MCF 10A (cell line): Measurements from ENCODE around the gene DGKD. TPM values are rescaled to one million over a fixed set of nuclear protein-coding genes. Genes with fewer than 3 reads are reported as not detected.

Experiments used
- BruUV-seq: library from RNA; stranded (reverse); fragments of 400-500 nt; replicated peaks from 2 replicates; lab custom pipeline; 2021; lab: Mats Ljungman, UMichigan
- CTCF ChIA-PET: fragments of 300-600 bp; sonication (Branson Sonifier 250); formaldehyde crosslinking; extraction: SDS; loops from one replicate; lab custom pipeline; 2021; ENCODE audit warnings: antibody characterized with exemption, inconsistent platforms; lab: Yijun Ruan, JAX
- POLR2A ChIA-PET: fragments of 300-600, 350-650 bp; sonication (Branson Sonifier 250); formaldehyde crosslinking; extraction: SDS; loops from one replicate; lab custom pipeline; 2020; ENCODE audit warnings: antibody characterized with exemption, inconsistent platforms; lab: Yijun Ruan, JAX
- DNase-seq: peaks from one replicate; pipeline ENCODE4 v3.0.0-alpha.2; 2018; ENCODE audit not compliant: unreplicated experiment
- H3K27ac Mint-ChIP-seq: one replicate; pipeline ENCODE4 v1.8.0; 2022; ENCODE audit warnings: mild to moderate bottlenecking, low read depth, mixed read lengths; ENCODE audit not compliant: unreplicated experiment
- H3K27me3 Mint-ChIP-seq: one replicate; pipeline ENCODE4 v1.8.0; 2022; ENCODE audit warnings: mixed read lengths; ENCODE audit not compliant: insufficient read depth, unreplicated experiment
- H3K36me3 Mint-ChIP-seq: one replicate; pipeline ENCODE4 v1.8.0; 2022; ENCODE audit warnings: mild to moderate bottlenecking, moderate library complexity, mixed read lengths; ENCODE audit not compliant: insufficient read depth, unreplicated experiment
- H3K4me1 Mint-ChIP-seq: one replicate; pipeline ENCODE4 v1.8.0; 2022; ENCODE audit warnings: mixed read lengths; ENCODE audit not compliant: insufficient read depth, unreplicated experiment
- H3K4me3 Mint-ChIP-seq: one replicate; pipeline ENCODE4 v1.8.0; 2022; ENCODE audit warnings: mild to moderate bottlenecking, moderate library complexity, mixed read lengths; ENCODE audit not compliant: unreplicated experiment
- H3K9me3 Mint-ChIP-seq: one replicate; pipeline ENCODE4 v1.8.0; 2022; ENCODE audit warnings: mixed read lengths; ENCODE audit not compliant: unreplicated experiment
- intact Hi-C: fragments of 100-400 bp; cut with micrococcal nuclease; formaldehyde crosslinking; loops from 2 replicates; pipeline ENCODE4 v1.14.1; 2022
- total RNA-seq: library from RNA; stranded (reverse); gene quantifications from 2 replicates; pipeline ENCODE4 v1.2.3, GENCODE V29; 2022
- TF ChIP-seq, protein P1 (sequence below): fragments of 200-600 bp; IDR thresholded peaks from one replicate; pipeline ENCODE4 v1.8.0; 2022; ENCODE audit warnings: antibody characterized with exemption, mild to moderate bottlenecking; ENCODE audit not compliant: unreplicated experiment

The DGKD gene
- total RNA-seq, 1 experiment from 2014 or later: 59.1 TPM

DNA sequence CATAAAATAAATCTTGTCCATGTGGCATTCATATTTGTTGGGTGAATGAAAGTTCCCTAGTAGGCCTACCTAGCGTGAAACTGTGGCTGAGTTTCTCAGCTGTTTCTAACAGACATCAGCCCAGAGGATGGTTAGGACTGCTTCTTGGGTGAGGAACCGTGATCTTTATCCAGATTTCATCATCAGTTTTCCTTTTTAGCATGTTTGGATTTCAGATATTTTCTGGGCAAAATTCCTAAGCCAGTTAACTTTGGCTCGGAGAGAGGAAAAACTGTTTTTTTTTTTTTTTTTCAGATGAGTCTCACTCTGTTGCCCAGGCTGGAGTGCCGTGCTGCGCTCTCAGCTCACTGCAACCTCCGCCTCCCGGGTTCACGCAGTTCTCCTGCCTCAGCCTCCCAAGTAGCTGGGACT is 53.5 kb downstream of the DGKD start:
- DNase-seq: no peak
- no peak overlapping the region for H3K27ac Mint-ChIP-seq
- H3K27me3 Mint-ChIP-seq: no peaks in the 10 kb centered on the region
- TF ChIP-seq, protein P1, sequence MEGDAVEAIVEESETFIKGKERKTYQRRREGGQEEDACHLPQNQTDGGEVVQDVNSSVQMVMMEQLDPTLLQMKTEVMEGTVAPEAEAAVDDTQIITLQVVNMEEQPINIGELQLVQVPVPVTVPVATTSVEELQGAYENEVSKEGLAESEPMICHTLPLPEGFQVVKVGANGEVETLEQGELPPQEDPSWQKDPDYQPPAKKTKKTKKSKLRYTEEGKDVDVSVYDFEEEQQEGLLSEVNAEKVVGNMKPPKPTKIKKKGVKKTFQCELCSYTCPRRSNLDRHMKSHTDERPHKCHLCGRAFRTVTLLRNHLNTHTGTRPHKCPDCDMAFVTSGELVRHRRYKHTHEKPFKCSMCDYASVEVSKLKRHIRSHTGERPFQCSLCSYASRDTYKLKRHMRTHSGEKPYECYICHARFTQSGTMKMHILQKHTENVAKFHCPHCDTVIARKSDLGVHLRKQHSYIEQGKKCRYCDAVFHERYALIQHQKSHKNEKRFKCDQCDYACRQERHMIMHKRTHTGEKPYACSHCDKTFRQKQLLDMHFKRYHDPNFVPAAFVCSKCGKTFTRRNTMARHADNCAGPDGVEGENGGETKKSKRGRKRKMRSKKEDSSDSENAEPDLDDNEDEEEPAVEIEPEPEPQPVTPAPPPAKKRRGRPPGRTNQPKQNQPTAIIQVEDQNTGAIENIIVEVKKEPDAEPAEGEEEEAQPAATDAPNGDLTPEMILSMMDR: no peak
- H3K4me1 Mint-ChIP-seq: peaks cover 6% of the 10 kb centered on the region
- intact Hi-C loops: no loop called here
- CTCF ChIA-PET: interaction anchor here (0.9 to 9.5 kb wide), 2 partner anchors 36 to 59 kb away, joined by 3 to 223 read pairs; no protein-coding TSS in a partner anchor
- no TSS peak for BruUV-seq
- POLR2A ChIA-PET: interaction anchor here (0.5 to 1.3 kb wide), 3 partner anchors 12 to 21 kb away, joined by 3 to 4 read pairs (median 3); no protein-coding TSS in a partner anchor
- peaks cover 12% of the 10 kb centered on the region for H3K9me3 Mint-ChIP-seq
- H3K36me3 Mint-ChIP-seq: peaks cover 20% of the 10 kb centered on the region
- no peak overlapping the region for H3K4me3 Mint-ChIP-seq

DNA sequence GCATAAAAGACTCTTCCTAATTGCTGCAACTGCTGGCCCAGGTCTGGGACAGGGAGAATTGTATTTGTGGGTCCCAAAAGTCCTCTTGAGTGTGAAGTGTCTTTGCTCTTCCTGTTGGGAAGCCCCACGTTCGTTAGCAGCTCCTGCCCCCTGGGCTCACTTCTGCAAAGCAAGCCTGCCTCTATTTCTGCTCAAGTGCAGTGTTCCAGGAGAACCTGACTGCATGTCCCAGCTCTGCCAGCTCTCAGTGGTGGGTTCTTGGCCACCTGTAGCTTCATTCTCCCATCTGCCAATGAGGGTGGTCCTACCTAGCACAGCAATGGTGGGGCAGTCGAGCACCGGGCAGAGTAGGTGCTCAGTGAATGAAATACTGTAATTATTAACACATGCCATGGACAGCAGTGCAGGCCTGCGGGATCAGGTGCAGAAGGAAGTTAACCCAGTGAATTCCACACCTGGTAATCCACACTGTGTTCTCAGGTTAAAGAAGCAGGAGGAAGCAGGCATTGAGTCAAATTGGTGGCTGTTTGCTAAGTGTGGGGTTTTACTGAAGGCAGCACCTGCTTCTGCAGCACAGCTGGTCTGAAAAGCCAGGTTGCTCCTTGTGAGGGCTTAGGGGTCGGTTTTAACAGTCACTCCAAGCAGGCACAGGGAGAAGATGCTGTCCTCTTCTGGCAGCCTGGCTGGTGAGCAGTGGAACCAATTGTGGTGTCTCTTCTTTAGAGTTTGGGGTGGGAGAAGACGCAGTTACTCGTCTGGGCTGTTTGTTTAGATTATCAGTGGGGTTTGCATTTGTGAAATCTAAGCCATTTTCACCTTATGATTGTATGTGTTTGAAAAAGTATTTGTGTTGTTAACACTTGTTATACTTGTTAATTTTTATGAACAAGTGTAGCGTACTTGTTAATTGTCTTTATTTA is 54.3 kb downstream of the DGKD start:
- H3K4me1 Mint-ChIP-seq: peaks cover 14% of the 10 kb centered on the region
- BruUV-seq: no TSS peak
- POLR2A ChIA-PET: interaction anchor here (0.5 kb wide), 1 partner anchor 14 kb away, joined by 4 read pairs; no protein-coding TSS in a partner anchor
- no peak overlapping the region for H3K4me3 Mint-ChIP-seq
- no peak overlapping the region for H3K27ac Mint-ChIP-seq
- no peak for DNase-seq
- H3K9me3 Mint-ChIP-seq: peaks cover 17% of the 10 kb centered on the region
- CTCF ChIA-PET: interaction anchor here (9.5 kb wide), 1 partner anchor 36 kb away, joined by 223 read pairs; no protein-coding TSS in a partner anchor
- intact Hi-C loops: no loop called here
- no peaks in the 10 kb centered on the region for H3K27me3 Mint-ChIP-seq
- H3K36me3 Mint-ChIP-seq: peaks cover 17% of the 10 kb centered on the region
- TF ChIP-seq, protein P1: no peak

DNA sequence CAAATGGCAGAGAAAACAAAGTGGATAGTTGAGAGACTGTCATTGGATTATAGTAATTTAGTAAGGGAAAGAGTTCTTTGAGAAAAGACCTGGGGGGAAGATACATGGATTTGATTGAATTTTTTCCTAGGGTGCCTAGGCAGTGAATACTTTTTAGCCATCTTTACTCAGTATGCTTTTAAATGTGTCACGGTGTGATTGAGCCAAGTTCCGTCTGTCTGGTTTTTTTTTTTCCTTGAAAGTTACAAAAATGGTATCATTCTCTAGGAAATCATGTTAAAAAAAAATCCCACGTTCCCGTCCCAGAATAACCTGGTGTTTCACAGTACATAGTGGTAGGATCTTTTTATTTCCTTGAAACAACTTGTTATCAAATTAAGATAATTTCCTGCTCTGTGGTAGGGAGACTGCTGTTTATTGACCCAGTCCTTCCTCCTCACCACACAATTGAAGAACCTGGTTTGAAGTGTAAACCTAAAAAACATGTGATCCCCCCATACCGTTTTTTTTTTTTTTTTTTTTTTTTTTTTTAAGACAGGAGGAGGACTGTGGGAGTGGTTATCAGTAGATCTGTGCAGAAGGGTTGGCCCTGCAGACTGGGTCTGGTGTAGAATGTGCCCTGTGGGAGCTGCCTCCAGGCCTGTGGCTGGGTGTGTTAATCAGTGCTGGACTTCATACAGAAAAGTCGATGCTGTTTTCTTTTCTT is 55.1 kb downstream of the DGKD start:
- ChIA-PET POLR2A (interaction anchor here (1.3 kb wide), 2 partner anchors 15 to 22 kb away, joined by 4 to 5 read pairs; no protein-coding TSS in a partner anchor), CTCF (interaction anchor here (0.6 to 0.8 kb wide), 2 partner anchors 34 to 389 kb away, joined by 3 to 4 read pairs; no protein-coding TSS in a partner anchor)
- DNase-seq: no peak
- H3K36me3 Mint-ChIP-seq: peaks cover 18% of the 10 kb centered on the region
- no peaks in the 10 kb centered on the region for H3K27me3 Mint-ChIP-seq
- TF ChIP-seq, protein P1: no peak
- H3K9me3 Mint-ChIP-seq: peaks cover 17% of the 10 kb centered on the region
- no peak overlapping the region for H3K4me3 Mint-ChIP-seq
- no TSS peak for BruUV-seq
- intact Hi-C loops: no loop called here
- no peak overlapping the region for H3K27ac Mint-ChIP-seq
- peaks cover 19% of the 10 kb centered on the region for H3K4me1 Mint-ChIP-seq
